T-helper 2 cell treated with Interferon-gamma antibody and Interleukin-4, amounts not matched to agents 100 ng/mL and 5 ng/mL, for 36 hours (primary cell): ENCODE data around the gene FOCAD. TPM values are rescaled to one million over a fixed set of nuclear protein-coding genes. Genes with fewer than 3 reads are reported as not detected.

Source experiments
- intact Hi-C: fragments of 100-400 bp; cut with micrococcal nuclease; formaldehyde crosslinking; loops from one replicate; pipeline ENCODE4 v1.15.1; 2023
- total RNA-seq: library from RNA; stranded (reverse); gene quantifications from 2 replicates; pipeline ENCODE4 v1.2.3, GENCODE V29; 2022

The FOCAD gene
- total RNA-seq, 1 donor from 2014 or later, result 30.6 TPM

DNA sequence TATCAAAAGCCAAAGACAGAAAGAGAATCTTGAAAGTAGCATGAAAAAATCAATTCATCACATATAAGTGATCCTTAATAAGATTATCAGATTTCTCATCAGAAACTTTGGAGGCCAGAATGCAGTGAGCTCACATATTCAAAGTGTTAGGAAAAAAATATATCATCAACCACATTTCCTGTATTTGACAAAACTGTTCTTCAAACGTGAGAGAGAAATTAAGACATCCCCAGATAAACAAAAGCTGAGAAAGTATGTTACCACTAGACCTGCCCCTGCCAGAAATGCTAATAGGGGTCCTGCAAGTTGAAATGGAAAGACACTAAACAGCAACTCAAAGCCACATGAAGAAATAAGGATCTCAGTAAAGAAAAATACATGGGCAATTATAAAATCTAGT lies 317.5 kb downstream of the FOCAD start:
- intact Hi-C loops, result loop anchor here (10.0 kb wide), 1 partner anchor 113 kb away; no protein-coding TSS in a partner anchor

DNA sequence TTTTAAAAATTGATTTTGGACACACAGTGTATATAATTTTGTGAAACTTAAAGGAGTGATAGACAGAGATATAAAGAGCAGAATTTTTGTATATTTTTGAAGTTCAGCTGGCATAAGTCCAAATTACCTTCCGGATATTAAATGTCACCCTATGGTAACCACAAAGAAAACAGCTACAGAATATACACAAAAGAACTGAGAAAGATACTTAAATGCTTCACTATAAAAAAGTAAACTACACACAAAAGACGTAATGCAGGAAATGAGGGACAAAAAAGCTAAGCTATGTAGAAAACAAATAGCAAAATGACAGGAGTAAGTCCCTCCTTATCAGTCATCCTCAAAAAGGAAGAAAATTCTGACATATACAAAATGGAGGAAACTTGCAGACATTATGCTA lies 318.0 kb downstream of the FOCAD start:
- intact Hi-C loops, result loop anchor here (2.0 to 10.0 kb wide), 2 partner anchors 29 to 113 kb away; partner anchors contain the start of gene HACD4

DNA sequence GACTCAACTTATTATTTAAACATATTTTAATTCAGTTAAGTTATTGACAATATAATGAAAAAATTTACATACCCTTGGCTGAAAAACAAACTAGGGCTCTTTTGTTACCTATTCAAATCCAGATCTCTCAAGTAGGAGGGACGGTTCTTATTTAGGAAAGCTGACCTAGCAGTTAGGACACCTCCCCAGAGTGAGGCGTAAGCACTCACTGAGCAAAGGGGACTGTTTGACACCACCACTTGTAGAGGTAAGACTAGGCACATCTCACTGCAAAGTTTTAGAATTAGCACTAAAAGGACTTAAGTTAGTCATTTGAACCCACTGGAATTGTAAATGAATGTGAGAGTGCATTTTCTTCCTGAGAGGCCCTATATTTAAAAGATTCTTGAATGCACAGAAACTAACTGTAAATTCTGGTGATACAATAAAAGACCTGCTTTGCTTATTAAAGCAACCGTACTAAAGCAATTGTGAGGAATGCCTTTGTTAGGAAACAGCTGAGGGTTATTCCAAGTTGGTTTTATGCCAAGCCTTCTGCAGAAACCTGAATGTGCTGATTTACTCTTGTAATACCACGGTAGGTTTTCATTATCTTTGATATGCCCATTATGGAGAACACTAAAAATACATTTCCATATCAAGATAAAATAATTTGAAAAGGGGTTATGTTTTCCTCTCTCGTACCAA lies 331.2 kb downstream of the FOCAD start:
- intact Hi-C loops, result no loop called here

GRCh38 chr9:21015995-21016394 lies 331.9 kb downstream of the FOCAD start:
- intact Hi-C loops, result no loop called here

- intact Hi-C loops, result no loop called here
Observed at GRCh38 chr9:21016701-21017491, 332.8 kb downstream of the FOCAD start.

- intact Hi-C loops, result no loop called here
Observed at GRCh38 chr9:21018177-21018576, 334.1 kb downstream of the FOCAD start.

DNA sequence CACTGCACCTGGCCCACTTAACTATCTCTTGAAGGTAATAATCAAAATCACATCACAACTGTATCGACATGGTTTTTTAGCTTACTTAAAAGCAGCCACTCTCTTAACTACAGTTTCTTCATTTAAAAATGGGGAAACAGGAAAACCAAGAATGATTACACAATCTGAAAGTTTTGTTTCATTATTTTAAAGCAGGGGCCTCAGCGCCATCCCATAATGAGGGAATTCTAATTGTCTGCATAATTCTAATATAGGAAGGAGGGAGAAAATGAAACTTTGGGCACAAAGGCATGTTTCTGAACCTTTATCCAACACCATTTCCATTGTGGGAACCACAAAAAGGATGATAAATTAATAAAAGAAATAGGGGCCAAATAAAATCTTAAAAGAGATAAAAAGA lies 339.8 kb downstream of the FOCAD start:
- intact Hi-C loops, result no loop called here

DNA sequence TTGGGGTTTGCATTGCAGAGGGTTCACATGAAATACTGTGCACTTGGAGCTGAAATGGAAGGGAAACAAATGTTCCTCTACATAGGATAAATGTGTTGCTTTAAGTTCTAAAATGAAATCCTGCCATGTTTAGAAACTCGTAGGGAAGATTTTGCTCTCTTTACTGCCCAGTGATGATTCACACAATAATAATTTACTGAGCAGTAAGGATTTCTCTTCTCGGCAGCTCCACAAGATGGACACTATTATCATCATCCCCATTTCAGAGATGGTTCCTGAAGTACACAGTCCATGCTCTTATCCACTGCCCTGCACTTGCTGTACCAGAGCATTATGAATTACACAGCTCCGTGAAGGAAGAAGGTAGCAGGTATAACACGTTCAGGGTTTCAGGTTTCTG lies 343.2 kb downstream of the FOCAD start:
- intact Hi-C loops, result no loop called here

GRCh38 chr9:21028466-21028865 lies 344.4 kb downstream of the FOCAD start:
- intact Hi-C loops, result no loop called here

GRCh38 chr9:21029661-21030060 lies 345.6 kb downstream of the FOCAD start:
- intact Hi-C loops, result loop anchor here (2.0 to 5.0 kb wide), 8 partner anchors 27 to 1982 kb away; partner anchors contain the start of genes MLLT3, MTAP and RRAGA

- intact Hi-C loops, result loop anchor here (1.0 to 5.0 kb wide), 9 partner anchors 28 to 1983 kb away; partner anchors contain the start of genes FOCAD, MLLT3, MTAP and RRAGA
Observed at GRCh38 chr9:21030389-21031035, 346.5 kb downstream of the FOCAD start.

DNA sequence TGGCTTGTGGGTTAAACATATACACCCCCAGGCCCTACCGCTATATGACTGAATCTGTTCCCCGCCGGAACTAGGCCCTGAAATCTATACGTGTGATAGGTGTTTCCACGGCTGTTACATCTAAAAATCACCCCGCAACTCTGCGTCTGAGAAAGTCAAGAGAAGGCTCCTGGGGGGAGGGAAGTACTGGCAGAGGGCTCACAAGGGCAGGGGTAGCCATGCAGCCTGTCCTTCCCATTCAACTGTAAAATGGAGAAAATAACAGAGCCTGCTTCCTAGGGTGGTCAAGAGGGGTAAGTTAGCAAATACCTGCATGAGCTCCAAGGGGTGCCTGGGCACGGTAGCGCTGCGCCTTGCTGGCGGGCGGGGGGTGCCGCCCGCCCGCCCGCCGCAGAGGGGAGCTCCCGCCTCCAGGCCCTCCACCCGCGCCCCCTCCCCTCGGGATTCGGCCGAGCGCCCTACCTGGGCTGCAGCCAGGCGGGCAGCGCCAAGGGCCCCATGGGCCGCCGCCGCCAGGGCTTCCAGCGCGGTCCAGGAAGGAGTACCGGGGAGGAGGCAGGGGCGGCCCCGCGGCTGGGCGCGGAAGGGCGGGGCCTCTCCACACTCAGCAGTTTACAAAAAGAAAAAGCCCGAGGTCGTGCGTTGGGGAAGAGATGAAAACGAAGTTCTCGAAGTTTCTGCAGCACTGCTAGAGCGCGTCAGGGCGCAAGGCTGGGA lies 347.2 kb downstream of the FOCAD start, which contains the start of gene HACD4:
Gene HACD4 (minus strand): TSS at position 550 of the 717 bp plus-strand sequence. CDS start 50 bp downstream, at position 500.
- intact Hi-C loops, result loop anchor here (1.0 to 5.0 kb wide), 9 partner anchors 28 to 1984 kb away; partner anchors contain the start of genes FOCAD, MLLT3, MTAP and RRAGA

DNA sequence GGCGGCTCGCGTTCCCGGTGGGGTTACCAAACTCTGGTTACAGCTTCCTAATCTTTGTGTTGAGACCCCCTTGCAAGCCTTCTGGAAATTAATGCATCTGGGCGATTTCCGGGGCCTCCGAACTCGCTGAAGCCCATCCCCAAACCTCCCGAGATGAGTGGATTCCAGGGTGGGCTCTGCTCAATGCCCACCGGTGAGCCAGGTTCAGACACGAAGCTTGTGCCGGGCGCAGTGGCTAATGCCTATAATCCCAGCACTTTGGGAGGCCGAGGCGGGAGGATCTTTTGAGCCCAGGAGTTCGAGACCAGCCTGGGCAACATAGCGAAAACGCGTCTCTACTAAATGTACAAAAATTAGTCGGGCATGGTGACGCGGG lies 347.7 kb downstream of the FOCAD start:
- intact Hi-C loops, result loop anchor here (1.0 to 5.0 kb wide), 9 partner anchors 29 to 1984 kb away; partner anchors contain the start of genes FOCAD, MLLT3, MTAP and RRAGA

- intact Hi-C loops, result no loop called here
Observed at GRCh38 chr9:21037278-21037677, 353.2 kb downstream of the FOCAD start.

- intact Hi-C loops, result no loop called here
Observed at GRCh38 chr9:21039302-21039701, 355.2 kb downstream of the FOCAD start.

GRCh38 chr9:21042466-21042865 lies 358.4 kb downstream of the FOCAD start:
- intact Hi-C loops, result no loop called here

DNA sequence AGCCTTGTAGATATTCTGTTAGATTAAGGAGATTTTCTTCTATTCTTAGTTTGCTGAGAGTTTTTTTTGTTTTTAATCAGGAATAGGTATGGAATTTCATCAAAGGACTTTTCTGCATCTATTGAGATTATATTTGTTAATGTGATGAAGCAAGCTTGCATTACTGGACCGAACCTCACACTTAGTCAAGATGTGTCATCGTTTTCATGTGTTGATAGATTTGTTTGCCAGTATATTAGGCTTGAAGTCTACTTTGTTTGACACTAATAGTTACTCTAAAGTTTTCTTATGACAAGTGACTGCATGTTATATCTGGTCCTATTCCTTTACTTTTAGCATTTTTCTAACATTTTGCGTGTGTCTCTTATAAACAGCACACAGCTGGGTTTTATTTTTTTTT lies 359.8 kb downstream of the FOCAD start:
- intact Hi-C loops, result no loop called here
